Left ventricle myocardium inferior (tissue), 1 donor: ENCODE measurements around the gene ANLN. TPM values are rescaled to one million over a fixed set of nuclear protein-coding genes. Genes with fewer than 3 reads are reported as not detected.

ENCODE experiments used
- DNase-seq: peaks from one replicate; pipeline ENCODE4 v3.0.0-alpha.2; 2020
- H3K27ac ChIP-seq: fragments of 200-600 bp; replicated peaks from 2 replicates; pipeline ENCODE4 v1.8.0; 2021
- H3K27me3 ChIP-seq: fragments of 200-600 bp; 2 replicates; pipeline ENCODE4 v1.8.0; 2021; ENCODE audit warnings: low read depth
- H3K36me3 ChIP-seq: fragments of 200-600 bp; 2 replicates; pipeline ENCODE4 v1.8.0; 2021
- H3K4me1 ChIP-seq: fragments of 200-600 bp; 2 replicates; pipeline ENCODE4 v1.8.0; 2021
- H3K4me3 ChIP-seq: fragments of 200-600 bp; 2 replicates; pipeline ENCODE4 v1.8.0; 2021; ENCODE audit warnings: mild to moderate bottlenecking, moderate library complexity
- H3K9me3 ChIP-seq: fragments of 200-600 bp; replicated peaks from 2 replicates; pipeline ENCODE4 v1.8.0; 2021
- intact Hi-C: fragments of 100-400 bp; cut with micrococcal nuclease; formaldehyde crosslinking; loops from one replicate; pipeline ENCODE4 v1.11.0; 2022
- long read RNA-seq: library from polyadenylated mRNA; unstranded; transcript quantifications from one replicate; pipeline ENCODE4 v2.0.0, GENCODE V29; 2021
- total RNA-seq: library from RNA; stranded (reverse); fragmentation: NEBNext Ultra II Directional; extraction: Animal tissue kit (Norgen Biotek cat#: 25700); gene quantifications from one replicate; pipeline ENCODE4 v1.2.1, GENCODE V29; 2021
- TF ChIP-seq, protein P1 (sequence below): fragments of 200-600 bp; IDR thresholded peaks from 2 replicates; pipeline ENCODE4 v1.8.0; 2021; ENCODE audit warnings: antibody characterized with exemption, mild to moderate bottlenecking, borderline replicate concordance
- donor health status: DM: no; HTN: yes; CAD: no; lungs with severe emphysema.

Gene ANLN, protein sequence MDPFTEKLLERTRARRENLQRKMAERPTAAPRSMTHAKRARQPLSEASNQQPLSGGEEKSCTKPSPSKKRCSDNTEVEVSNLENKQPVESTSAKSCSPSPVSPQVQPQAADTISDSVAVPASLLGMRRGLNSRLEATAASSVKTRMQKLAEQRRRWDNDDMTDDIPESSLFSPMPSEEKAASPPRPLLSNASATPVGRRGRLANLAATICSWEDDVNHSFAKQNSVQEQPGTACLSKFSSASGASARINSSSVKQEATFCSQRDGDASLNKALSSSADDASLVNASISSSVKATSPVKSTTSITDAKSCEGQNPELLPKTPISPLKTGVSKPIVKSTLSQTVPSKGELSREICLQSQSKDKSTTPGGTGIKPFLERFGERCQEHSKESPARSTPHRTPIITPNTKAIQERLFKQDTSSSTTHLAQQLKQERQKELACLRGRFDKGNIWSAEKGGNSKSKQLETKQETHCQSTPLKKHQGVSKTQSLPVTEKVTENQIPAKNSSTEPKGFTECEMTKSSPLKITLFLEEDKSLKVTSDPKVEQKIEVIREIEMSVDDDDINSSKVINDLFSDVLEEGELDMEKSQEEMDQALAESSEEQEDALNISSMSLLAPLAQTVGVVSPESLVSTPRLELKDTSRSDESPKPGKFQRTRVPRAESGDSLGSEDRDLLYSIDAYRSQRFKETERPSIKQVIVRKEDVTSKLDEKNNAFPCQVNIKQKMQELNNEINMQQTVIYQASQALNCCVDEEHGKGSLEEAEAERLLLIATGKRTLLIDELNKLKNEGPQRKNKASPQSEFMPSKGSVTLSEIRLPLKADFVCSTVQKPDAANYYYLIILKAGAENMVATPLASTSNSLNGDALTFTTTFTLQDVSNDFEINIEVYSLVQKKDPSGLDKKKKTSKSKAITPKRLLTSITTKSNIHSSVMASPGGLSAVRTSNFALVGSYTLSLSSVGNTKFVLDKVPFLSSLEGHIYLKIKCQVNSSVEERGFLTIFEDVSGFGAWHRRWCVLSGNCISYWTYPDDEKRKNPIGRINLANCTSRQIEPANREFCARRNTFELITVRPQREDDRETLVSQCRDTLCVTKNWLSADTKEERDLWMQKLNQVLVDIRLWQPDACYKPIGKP
- total RNA-seq: 2.1 TPM
- long read RNA-seq: 0 reads

GRCh38 chr7:36389371-36390198 is at the start of gene ANLN:
ANLN (plus strand) TSS chr7:36389862; CDS start chr7:36390027, 165 bp downstream.
- peaks cover 22% of the 10 kb centered on the region for H3K4me1 ChIP-seq
- TF ChIP-seq, protein P1, sequence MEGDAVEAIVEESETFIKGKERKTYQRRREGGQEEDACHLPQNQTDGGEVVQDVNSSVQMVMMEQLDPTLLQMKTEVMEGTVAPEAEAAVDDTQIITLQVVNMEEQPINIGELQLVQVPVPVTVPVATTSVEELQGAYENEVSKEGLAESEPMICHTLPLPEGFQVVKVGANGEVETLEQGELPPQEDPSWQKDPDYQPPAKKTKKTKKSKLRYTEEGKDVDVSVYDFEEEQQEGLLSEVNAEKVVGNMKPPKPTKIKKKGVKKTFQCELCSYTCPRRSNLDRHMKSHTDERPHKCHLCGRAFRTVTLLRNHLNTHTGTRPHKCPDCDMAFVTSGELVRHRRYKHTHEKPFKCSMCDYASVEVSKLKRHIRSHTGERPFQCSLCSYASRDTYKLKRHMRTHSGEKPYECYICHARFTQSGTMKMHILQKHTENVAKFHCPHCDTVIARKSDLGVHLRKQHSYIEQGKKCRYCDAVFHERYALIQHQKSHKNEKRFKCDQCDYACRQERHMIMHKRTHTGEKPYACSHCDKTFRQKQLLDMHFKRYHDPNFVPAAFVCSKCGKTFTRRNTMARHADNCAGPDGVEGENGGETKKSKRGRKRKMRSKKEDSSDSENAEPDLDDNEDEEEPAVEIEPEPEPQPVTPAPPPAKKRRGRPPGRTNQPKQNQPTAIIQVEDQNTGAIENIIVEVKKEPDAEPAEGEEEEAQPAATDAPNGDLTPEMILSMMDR: no peak
- no peaks in the 10 kb centered on the region for H3K9me3 ChIP-seq
- H3K27me3 ChIP-seq: no peaks in the 10 kb centered on the region
- intact Hi-C loops: no loop called here
- no peaks in the 10 kb centered on the region for H3K36me3 ChIP-seq
- DNase-seq: peak; percentile 89
- H3K4me3 ChIP-seq: peak within 1 kb of the TSS; percentile 75
- peak within 1 kb of the TSS; percentile 78 for H3K27ac ChIP-seq

- H3K27me3 ChIP-seq: no peaks in the 10 kb centered on the region
- H3K27ac ChIP-seq: no peak overlapping the region
- DNase-seq: no peak
- no peaks in the 10 kb centered on the region for H3K9me3 ChIP-seq
- no peak overlapping the region for H3K4me3 ChIP-seq
- H3K4me1 ChIP-seq: no peaks in the 10 kb centered on the region
- TF ChIP-seq, protein P1: no peak
- H3K36me3 ChIP-seq: no peaks in the 10 kb centered on the region
- intact Hi-C loops: no loop called here
Measured at GRCh38 chr7:36343548-36343947, 46.1 kb upstream of the ANLN start.

GRCh38 chr7:36344622-36345021 is 45.0 kb upstream of the ANLN start:
- Histone ChIP-seq H3K27ac (no peak overlapping the region), H3K27me3 (no peaks in the 10 kb centered on the region), H3K4me1 (no peaks in the 10 kb centered on the region), H3K9me3 (no peaks in the 10 kb centered on the region), H3K4me3 (no peak overlapping the region), H3K36me3 (no peaks in the 10 kb centered on the region)
- no peak for DNase-seq
- intact Hi-C loops: no loop called here
- TF ChIP-seq, protein P1: no peak

DNA sequence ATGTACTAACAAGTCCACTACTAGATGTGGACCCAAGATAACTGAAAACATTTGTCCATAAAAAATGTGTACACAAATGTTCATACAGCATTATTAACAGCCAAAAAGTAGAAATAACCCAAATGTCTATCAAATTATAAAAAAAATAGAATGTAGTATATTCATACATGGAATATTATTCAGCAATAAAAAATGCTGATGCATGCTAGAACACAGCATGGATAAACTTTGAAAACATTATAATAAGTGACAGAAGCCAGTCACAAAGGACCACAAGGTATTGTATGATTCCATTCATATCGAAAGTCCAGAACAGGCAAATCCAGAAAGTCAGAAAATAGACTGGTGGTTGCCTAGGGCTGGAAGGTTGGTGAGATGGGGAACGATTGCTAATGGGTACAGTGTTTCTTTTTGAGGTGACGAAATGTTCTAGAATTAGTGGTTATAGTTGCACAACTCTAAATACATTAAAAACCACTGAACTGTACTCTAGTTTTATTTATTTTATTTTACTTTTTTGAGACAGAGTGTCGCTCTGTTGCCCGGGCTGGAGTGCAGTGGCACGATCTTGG is 43.3 kb upstream of the ANLN start:
- Histone ChIP-seq H3K27ac (no peak overlapping the region), H3K27me3 (no peaks in the 10 kb centered on the region), H3K4me1 (no peaks in the 10 kb centered on the region), H3K36me3 (no peaks in the 10 kb centered on the region), H3K4me3 (no peak overlapping the region), H3K9me3 (no peaks in the 10 kb centered on the region)
- intact Hi-C loops: no loop called here
- TF ChIP-seq, protein P1: no peak
- no peak for DNase-seq
